Upper lobe of left lung (tissue), 4 donors: ENCODE data around the gene SCCPDH.

Experiments
- CTCF ChIP-seq, 6 experiments: fragments of 450-650 bp in 4 of 6; fragments of 200-600 bp in 2 of 6; sonication (generic) in 2 of 6; IDR thresholded peaks; one replicate each; pipeline ENCODE4 v1.5.1; 2016 to 2019; ENCODE audit warnings: antibody characterized with exemption in 6 of 6
- EP300 ChIP-seq, 4 donors: sonication (generic); formaldehyde crosslinking; IDR thresholded peaks; one replicate each; pipeline ENCODE4 v1.5.1; 2017; ENCODE audit warnings: antibody characterized with exemption in 4 of 4, control low read depth in 2 of 4
- POLR2A ChIP-seq, 4 donors: fragments of 450-650 bp; IDR thresholded peaks; one replicate each; pipeline ENCODE4 v1.5.1; 2016 to 2017; ENCODE audit warnings: antibody characterized with exemption in 4 of 4, mild to moderate bottlenecking in 2 of 4

GRCh38 chr1:246771366-246771765 lies 47.2 kb downstream of the SCCPDH start:
- TF ChIP-seq POLR2A (IDR thresholded peaks at IDR 0.05) (no peak), CTCF (IDR thresholded peaks at IDR 0.05) (no peak), EP300 (IDR thresholded peaks at IDR 0.05) (no peak)
